Activated CD4-positive, alpha-beta T cell treated with anti-CD3 and anti-CD28 coated beads, Interleukin-2, Interleukin-6, amounts not matched to agents 100 ng/mL and 50 ng/mL, durations not matched to agents 16 hours and 8 hours (primary cell): ENCODE measurements around the gene LTA4H.

Experiments used
- DNase-seq: peaks from one replicate; pipeline ENCODE4 v3.0.0-alpha.2; 2020

LTA4H gene

GRCh38 chr12:95953000-95953399 is 82.4 kb downstream of the LTA4H start:
- no peak for DNase-seq

GRCh38 chr12:95951515-95951914 is 83.9 kb downstream of the LTA4H start:
- no peak for DNase-seq
